Activated T-cell treated with anti-CD3 and anti-CD28 coated beads, Interleukin-2, amount 50 U/mL, for 1 hour (primary cell): ENCODE results near the gene TMEM242.
A peak's percentile ranks its signal among the peaks of the same experiment; 100 is the strongest.

Experiments
- DNase-seq: peaks from one replicate; pipeline ENCODE4 v3.0.0-alpha.2; 2020

TMEM242 gene

GRCh38 chr6:157268835-157269234 lies 54.5 kb downstream of the TMEM242 start:
- DNase-seq, result no peak

- peak; percentile 8 for DNase-seq
These were observed 54.9 kb downstream of the TMEM242 start for GRCh38 chr6:157268396-157268795.

- peak; percentile 9 for DNase-seq
These were observed 55.7 kb downstream of the TMEM242 start for GRCh38 chr6:157267654-157268053.

GRCh38 chr6:157267109-157267611 lies 56.2 kb downstream of the TMEM242 start:
- peak; percentile 3 for DNase-seq

DNA sequence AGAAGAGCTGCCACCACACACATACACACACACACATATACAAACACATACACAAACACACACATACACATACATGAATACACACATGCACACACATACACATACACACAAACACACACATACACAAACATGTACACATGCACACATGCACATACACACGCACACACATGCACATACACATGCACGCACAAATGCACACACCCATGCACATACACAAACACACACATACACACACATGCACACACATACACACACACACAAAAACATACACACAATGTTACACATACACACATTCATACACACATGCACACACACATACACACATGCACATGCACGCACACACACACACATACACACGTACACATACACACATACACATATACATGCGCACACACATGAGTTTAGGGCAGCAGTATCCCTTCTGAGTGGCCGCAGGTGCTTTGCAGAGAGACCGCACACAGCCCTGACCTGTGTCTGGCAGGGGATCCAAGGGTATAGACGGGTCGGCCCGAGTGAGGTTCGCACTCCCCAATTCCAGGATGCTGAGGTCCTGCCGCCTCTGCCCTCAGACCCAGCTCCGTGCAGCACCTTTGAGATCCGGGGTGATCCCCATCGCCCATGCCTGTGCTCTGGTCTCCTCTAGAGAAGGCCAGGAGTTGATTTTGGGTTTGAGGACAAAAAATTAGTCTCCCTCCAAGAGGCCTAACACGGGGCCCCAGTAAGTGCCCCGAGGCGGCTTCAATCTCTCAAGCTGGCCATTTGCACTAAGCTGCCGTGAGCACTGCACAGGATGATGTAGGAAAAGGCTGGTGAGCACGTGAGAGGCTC lies 56.8 kb downstream of the TMEM242 start:
- DNase-seq, result no peak

DNA sequence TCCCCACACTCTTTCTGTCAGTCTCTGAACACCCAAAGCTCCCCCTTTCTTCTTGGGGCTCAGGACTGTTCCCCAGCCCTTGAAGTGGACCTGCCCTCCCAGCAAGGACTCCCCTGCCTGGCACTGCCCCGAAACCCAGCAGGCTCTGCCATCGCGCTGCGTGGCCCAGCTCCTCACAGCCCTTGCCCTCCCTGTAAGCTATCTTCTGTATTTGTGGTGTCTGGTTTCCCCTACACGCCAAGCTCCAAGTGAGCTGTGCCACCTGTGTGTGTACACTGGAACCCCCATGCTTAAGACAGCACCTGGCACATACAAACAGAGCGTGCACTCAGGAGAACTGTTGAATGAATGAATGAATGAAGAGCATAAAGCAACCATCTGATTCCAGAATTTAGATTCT lies 57.7 kb downstream of the TMEM242 start:
- no peak for DNase-seq

GRCh38 chr6:157265186-157265585 lies 58.1 kb downstream of the TMEM242 start:
- no peak for DNase-seq

DNA sequence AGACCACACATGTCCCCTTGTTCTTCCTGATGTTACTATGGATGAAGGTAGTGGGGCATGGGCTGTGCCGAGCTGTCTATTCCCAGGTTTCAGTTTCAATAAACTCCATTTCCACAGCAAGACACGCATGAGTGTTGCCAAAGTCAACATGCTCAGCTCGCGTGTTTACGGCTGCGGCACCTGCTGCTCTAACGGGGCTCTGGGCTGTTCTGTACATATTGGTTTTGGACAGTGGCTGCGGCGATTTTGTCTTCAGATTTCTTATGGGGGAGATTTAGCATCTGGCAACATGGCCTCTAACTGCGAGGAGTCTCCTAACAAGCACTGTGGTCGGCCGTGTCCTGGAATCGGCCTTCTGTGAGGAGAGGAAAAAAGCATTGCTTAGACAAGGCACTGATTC lies 58.6 kb downstream of the TMEM242 start:
- no peak for DNase-seq

DNA sequence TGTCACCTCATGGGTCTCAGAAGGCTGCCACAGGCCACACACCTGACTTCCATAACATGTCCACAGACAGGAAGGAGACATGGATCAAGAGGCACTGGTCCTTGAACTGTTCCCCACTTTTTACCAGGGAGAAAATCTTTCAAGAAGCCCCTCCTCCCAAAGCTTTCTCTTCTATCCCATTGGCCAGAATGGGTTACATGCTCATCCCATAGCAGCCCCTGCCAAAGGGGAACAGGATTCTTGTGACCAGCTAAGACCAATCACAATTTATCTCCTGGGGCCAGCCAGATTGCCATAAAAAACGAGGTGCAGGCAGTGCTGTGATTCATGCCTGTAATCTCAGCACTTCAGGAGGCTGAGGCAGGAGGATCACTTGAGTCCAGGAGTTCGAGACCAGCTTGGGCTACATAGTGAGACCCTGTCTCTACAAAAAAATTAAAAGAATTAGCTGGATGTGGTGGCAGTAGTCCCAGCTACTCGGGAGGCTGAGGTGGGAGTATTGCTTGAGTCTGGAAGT lies 59.4 kb downstream of the TMEM242 start:
- DNase-seq, result no peak

DNA sequence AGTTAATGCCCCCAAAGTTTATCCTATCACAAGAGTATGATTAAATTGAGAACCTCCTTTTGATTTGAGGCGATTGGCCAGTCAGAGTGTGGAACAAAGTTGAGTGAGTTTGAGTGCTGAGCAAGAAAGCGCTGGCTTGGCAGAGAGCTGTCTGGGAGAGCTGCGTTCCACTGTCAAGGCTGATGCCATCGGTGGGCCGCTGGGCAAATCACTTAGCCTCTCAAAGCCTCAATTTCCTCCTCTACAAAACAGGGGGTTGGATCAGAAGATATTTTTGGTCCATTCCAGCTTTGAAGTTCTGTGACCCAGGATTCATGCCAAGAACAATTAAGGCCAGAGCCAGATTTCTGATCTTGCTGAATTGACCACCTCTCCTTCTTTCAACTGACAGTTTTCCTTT lies 60.2 kb downstream of the TMEM242 start:
- no peak for DNase-seq

- DNase-seq, result no peak
These were observed 61.7 kb downstream of the TMEM242 start for GRCh38 chr6:157261606-157262005.

DNA sequence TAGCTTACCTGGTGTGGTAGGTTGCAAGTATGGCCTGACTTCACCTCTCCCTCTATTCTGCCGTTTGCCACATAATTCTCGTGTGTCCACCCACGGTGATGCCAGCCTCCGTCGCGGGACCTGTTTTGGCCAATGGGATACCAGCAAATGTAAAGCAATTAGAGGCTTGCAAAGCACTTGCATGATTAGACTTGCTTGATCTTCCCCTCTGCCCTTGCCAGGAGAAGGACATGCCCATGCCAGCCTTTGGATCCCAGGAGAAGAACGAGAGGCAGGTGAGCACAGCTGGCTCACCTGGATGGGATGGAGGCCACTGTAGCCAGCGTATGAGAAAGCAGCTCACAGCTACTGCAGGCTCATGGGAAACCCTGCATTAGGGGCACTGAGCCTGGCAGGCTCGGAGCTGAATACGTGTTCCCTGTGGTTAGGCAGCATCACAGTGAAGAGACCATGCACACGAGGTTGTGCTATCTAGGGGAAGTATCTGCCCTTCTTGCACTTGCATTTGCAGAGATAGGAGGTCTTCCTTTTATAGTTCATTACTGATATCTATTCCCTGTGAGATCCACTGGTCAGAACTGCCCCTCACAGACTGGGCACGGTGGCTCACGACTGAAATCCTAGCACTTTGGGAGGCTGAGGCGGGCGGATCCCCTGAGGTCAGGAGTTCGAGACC lies 62.4 kb downstream of the TMEM242 start:
- no peak for DNase-seq

DNA sequence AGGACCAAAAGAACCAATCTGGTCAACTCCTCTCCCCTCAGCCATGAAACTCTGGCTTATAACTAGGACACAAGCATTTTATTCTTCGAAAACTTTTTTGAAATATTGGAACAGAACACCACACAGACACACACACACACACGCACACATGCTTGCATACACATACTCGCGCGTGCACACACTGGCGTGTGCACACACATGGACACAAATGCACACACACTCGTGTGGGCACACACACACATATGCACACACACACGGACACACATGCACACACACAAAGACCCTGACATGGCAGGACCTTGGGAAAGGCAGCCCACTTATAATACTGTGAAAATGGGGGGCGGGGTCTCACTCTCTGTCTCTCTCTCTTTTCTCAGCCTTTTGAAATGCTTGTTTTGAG lies 63.9 kb downstream of the TMEM242 start:
- no peak for DNase-seq

DNA sequence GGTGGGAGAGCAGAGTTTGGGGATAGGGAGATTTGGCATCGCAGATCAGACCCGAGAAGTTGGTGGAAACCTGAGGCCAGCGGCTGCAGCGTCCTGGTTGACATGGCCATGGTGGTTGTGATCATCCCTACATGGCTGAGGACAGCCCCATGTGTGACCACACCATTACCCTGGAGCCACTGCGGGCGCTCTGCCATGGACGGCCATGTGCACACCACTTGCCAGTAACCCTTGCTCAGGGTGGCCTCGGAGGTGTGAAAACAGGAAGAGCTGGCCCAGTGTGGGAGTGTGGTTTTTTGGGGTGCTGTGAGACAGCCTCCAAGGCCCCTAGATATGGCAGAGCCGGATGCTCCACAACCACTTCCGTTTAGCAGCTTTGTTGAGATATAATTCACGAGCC lies 64.4 kb downstream of the TMEM242 start:
- no peak for DNase-seq

DNA sequence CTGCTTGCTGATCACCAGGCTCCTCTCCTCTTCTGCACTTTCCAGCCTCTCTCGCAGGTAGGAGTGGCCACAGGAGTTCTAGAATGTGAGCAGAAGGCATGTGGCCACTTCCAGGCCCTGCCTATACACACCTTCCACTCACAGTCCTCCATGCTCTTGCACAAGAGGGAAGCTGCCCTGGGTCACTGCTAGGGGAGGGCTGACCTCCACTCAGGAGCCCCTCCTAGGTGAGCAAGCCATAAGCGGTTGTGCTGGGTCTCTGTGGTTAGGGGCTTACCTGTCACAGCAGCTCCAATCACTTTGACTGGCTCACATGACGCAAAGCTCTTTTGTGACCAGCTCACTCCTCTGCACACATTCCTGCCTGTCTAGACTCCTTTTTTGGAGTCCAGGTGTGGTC lies 68.2 kb downstream of the TMEM242 start:
- no peak for DNase-seq

GRCh38 chr6:157254538-157254937 lies 68.8 kb downstream of the TMEM242 start:
- no peak for DNase-seq

- no peak for DNase-seq
These were observed 69.6 kb downstream of the TMEM242 start for GRCh38 chr6:157253699-157254098.

- no peak for DNase-seq
These were observed 70.3 kb downstream of the TMEM242 start for GRCh38 chr6:157253017-157253416.

GRCh38 chr6:157251586-157252247 lies 71.6 kb downstream of the TMEM242 start:
- no peak for DNase-seq

- no peak for DNase-seq
These were observed 73.5 kb downstream of the TMEM242 start for GRCh38 chr6:157249826-157250225.

DNA sequence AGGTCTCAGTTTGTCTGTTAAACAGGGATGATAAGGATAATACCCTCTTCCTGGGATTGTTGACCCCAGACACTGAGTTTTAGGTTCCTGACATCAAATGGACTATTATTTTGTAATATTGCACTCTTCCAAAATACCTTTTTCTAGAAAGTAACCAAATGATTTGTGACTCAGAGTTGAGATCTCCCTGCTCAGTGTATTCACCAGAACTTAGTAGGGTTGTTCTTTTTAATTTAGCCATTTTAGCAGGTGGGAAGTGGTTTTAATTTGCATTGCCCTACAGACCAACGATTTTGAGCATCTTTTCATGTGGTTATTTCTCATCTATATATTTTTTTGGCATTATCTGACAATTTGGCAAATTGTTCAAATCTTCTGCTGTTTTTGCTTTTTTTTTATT lies 75.1 kb downstream of the TMEM242 start:
- no peak for DNase-seq

GRCh38 chr6:157246771-157247484 lies 76.4 kb downstream of the TMEM242 start:
- no peak for DNase-seq
